ENCODE data around the gene ZNF560. TPM values are rescaled to one million over a fixed set of nuclear protein-coding genes. Genes with fewer than 3 reads are reported as not detected.
"Not testable (repeated sequence)": the region's sequence is repeated elsewhere in the genome, so short reads cannot be mapped to it uniquely, and the experiment has no call there.

Gene ZNF560
- 0.83 TPM for total RNA-seq
- long read RNA-seq: 0 reads

- no peaks in the 10 kb centered on the region for H3K27me3 ChIP-seq (ENCODE audit: low read depth)
- H3K4me3 ChIP-seq: no peak within 1 kb of the TSS
- DNase-seq: no peak
- intact Hi-C loops (cut with DNase I): no loop called here
- ATAC-seq: no peak
- no peaks in the 10 kb centered on the region for H3K4me1 ChIP-seq
- no peak within 1 kb of the TSS for H3K27ac ChIP-seq
- H3K36me3 ChIP-seq: no peaks in the 10 kb centered on the region
- TF ChIP-seq CTCF (IDR thresholded peaks at IDR 0.05): peak; percentile 9
- peaks cover 58% of the 10 kb centered on the region for H3K9me3 ChIP-seq
Measured at GRCh38 chr19:9498183-9498902, at the start of gene ZNF560. Gene ZNF560 (minus strand): TSS chr19:9498616. CDS start chr19:9475313, 23,303 bp downstream.

GRCh38 chr19:9547870-9548269 is 49.5 kb upstream of the ZNF560 start:
- Histone ChIP-seq H3K4me1 (no peaks in the 10 kb centered on the region), H3K27ac (no peak overlapping the region), H3K4me3 (no peak overlapping the region), H3K9me3 (no peaks in the 10 kb centered on the region), H3K27me3 (ENCODE audit: low read depth) (no peaks in the 10 kb centered on the region), H3K36me3 (no peaks in the 10 kb centered on the region)
- DNase-seq (no peak), ATAC-seq (no peak)
- no peak for TF ChIP-seq CTCF (IDR thresholded peaks at IDR 0.05)
- intact Hi-C loops (cut with DNase I): no loop called here

GRCh38 chr19:9541281-9541680 is 42.9 kb upstream of the ZNF560 start:
- H3K36me3 ChIP-seq; H3K9me3 ChIP-seq; H3K27ac ChIP-seq; DNase-seq; H3K27me3 ChIP-seq (ENCODE audit: low read depth); ATAC-seq; H3K4me3 ChIP-seq; intact Hi-C loops (cut with DNase I): not testable (repeated sequence)
- peaks cover 14% of the 10 kb centered on the region for H3K4me1 ChIP-seq

GRCh38 chr19:9539921-9540320 is 41.5 kb upstream of the ZNF560 start:
- peaks cover 14% of the 10 kb centered on the region for H3K4me1 ChIP-seq
- H3K27me3 ChIP-seq (ENCODE audit: low read depth); ATAC-seq; H3K27ac ChIP-seq; H3K9me3 ChIP-seq; H3K4me3 ChIP-seq; intact Hi-C loops (cut with DNase I); DNase-seq: not testable (repeated sequence)
- H3K36me3 ChIP-seq: peaks cover 18% of the 10 kb centered on the region

GRCh38 chr19:9539201-9539600 is 40.8 kb upstream of the ZNF560 start:
- ATAC-seq; H3K27me3 ChIP-seq (ENCODE audit: low read depth); H3K9me3 ChIP-seq; intact Hi-C loops (cut with DNase I); DNase-seq: not testable (repeated sequence)
- Histone ChIP-seq H3K4me3 (peak overlapping the region; percentile 67), H3K4me1 (peaks cover 14% of the 10 kb centered on the region), H3K27ac (peak overlapping the region; percentile 94), H3K36me3 (peaks cover 25% of the 10 kb centered on the region)

- no peaks in the 10 kb centered on the region for H3K27me3 ChIP-seq (ENCODE audit: low read depth)
- intact Hi-C loops (cut with DNase I): no loop called here
- H3K27ac ChIP-seq: peak within 1 kb of the TSS; percentile 94
- peaks cover 16% of the 10 kb centered on the region for H3K9me3 ChIP-seq
- peak within 1 kb of the TSS; percentile 67 for H3K4me3 ChIP-seq
- H3K4me1 ChIP-seq: peaks cover 14% of the 10 kb centered on the region
- no peak for TF ChIP-seq CTCF (IDR thresholded peaks at IDR 0.05)
- ATAC-seq: peak; percentile 97 to 99
- DNase-seq: peak; percentile 91
- H3K36me3 ChIP-seq: peaks cover 33% of the 10 kb centered on the region
Measured at GRCh38 chr19:9538183-9539058, 40.0 kb upstream of the ZNF560 start, which contains the start of gene ZNF426. Gene ZNF426 (minus strand): TSS chr19:9538645. CDS start chr19:9536232, 2,413 bp downstream.

Measured in lower lobe of right lung (tissue), 2 donors.